Right lobe of liver (tissue), 6 donors: ENCODE data around the gene IWS1. TPM values are rescaled to one million over a fixed set of nuclear protein-coding genes. Genes with fewer than 3 reads are reported as not detected.
A peak's percentile ranks its signal among the peaks of the same experiment; 100 is the strongest.

Source experiments
- ATAC-seq, 4 donors: fragments of 200-7000 bp; cut with Tn5 transposase; one replicate each; pipeline ENCODE4 v1.9.1; 2020; ENCODE audit warnings: mild to moderate bottlenecking in 4 of 4, moderate library complexity in 4 of 4
- DNase-seq, 3 donors: peaks; one replicate each; pipeline ENCODE4 v3.0.0-alpha.2; 2020
- H3K27ac ChIP-seq, 3 donors: fragments of 200-600 bp; one replicate each; pipeline ENCODE4 v1.8.0; 2022
- H3K27me3 ChIP-seq, 2 donors: fragments of 200-600 bp; one replicate each; pipeline ENCODE4 v1.8.0; 2022
- H3K36me3 ChIP-seq, 4 donors: fragments of 200-600 bp; sonication (generic) in 1 of 4; one replicate each; pipeline versions ENCODE4 v1.5.1 to v1.8.0; 2017 to 2022; ENCODE audit warnings: control low read depth in 1 of 4
- H3K4me1 ChIP-seq, 4 donors: fragments of 200-600 bp; sonication (generic) in 1 of 4; one replicate each; pipeline versions ENCODE4 v1.5.1 to v1.8.0; 2017 to 2022; ENCODE audit warnings: control low read depth in 1 of 4
- H3K4me3 ChIP-seq, 3 donors: fragments of 200-600 bp; one replicate each; pipeline ENCODE4 v1.8.0; 2022
- H3K9me3 ChIP-seq, 4 donors: fragments of 200-600 bp; sonication (generic) in 1 of 4; one replicate each; pipeline versions ENCODE4 v1.5.1 to v1.8.0; 2017 to 2022; ENCODE audit warnings: control low read depth in 1 of 4
- POLR2A ChIP-seq: fragments of 450-650 bp; IDR thresholded peaks from one replicate; pipeline ENCODE4 v1.6.1; 2017; ENCODE audit warnings: antibody characterized with exemption, mild to moderate bottlenecking
- WGBS: methylation state at CpG from one replicate; pipeline ENCODE4 v1.1.6; 2018; ENCODE audit warnings: low coverage, low lambda C conversion rate; ENCODE audit not compliant: insufficient coverage; ENCODE audit errors: missing lambda C conversion rate; 5-methylcytosine and 5-hydroxymethylcytosine counted together
- intact Hi-C, 2 donors: fragments of 100-400 bp; cut with DNase I; formaldehyde crosslinking; loops; one replicate each; pipeline versions ENCODE4 v1.11.2 to v1.14.1; 2022
- total RNA-seq, 6 experiments: library from RNA; depleted of rRNA in 2 of 6; stranded (reverse); fragments of >200 nt in 2 of 6; fragmentation: NEBNext Ultra II Directional in 3 of 6; extraction: Animal tissue kit (Norgen Biotek cat#: 25700) in 3 of 6; gene quantifications; one replicate each; pipeline versions ENCODE4 v1.1.0 to v1.2.4, GENCODE V29; 2016 to 2023
- TF ChIP-seq, protein P1 (sequence below), 4 donors: fragments of 200-600 bp in 3 of 4; fragments of 450-650 bp in 1 of 4; IDR thresholded peaks; one replicate each; pipeline versions ENCODE4 v1.5.1 to v1.8.0; 2016 to 2022; ENCODE audit warnings: antibody characterized with exemption in 4 of 4, mild to moderate bottlenecking in 2 of 4
- donor health status: DM: no; HTN: yes; CAD: no.
- donor health status: DM: no; HTN: no; CAD: no.
- donor health status: DM: no; HTN: no; CAD: no.
- donor health status: DM: no; HTN: yes; CAD: no.
- donor health status: DM: no; HTN: yes; CAD: no.

IWS1 gene
- total RNA-seq, 6 experiments from 2014 or later, result 15.7 to 27.9 (median 20.1) TPM

DNA sequence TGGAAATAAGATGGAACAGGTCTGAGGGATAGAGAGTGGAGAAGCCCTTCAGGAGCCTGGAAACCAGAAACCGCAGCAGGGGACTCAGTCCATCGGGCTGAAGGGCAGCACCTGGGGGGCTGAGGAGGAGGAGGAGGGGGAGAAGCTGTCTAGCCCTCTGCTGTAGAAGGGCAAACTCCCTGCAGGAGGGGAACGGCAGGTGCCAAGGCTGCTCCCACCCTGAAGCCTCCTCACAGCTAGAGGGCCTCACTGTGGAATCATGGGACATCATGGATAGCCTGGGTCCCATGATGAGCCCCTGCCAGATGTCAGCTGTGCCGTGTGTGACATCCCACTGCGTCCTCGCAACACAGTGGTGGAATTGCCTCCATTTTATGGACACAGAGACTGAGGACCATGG is 9.6 kb upstream of the IWS1 start:
- no peaks in the 10 kb centered on the region for H3K36me3 ChIP-seq
- no peaks in the 10 kb centered on the region for H3K9me3 ChIP-seq
- H3K4me3 ChIP-seq, result no peak overlapping the region
- intact Hi-C loops, result no loop called here
- ATAC-seq (no peak), DNase-seq (no peak)
- H3K27ac ChIP-seq, result no peak overlapping the region
- no peaks in the 10 kb centered on the region for H3K27me3 ChIP-seq
- 80% methylated on average over 3 of the region's 6 CpGs for WGBS
- H3K4me1 ChIP-seq, result no peaks in the 10 kb centered on the region
- TF ChIP-seq POLR2A, result no peak
- TF ChIP-seq, protein P1, sequence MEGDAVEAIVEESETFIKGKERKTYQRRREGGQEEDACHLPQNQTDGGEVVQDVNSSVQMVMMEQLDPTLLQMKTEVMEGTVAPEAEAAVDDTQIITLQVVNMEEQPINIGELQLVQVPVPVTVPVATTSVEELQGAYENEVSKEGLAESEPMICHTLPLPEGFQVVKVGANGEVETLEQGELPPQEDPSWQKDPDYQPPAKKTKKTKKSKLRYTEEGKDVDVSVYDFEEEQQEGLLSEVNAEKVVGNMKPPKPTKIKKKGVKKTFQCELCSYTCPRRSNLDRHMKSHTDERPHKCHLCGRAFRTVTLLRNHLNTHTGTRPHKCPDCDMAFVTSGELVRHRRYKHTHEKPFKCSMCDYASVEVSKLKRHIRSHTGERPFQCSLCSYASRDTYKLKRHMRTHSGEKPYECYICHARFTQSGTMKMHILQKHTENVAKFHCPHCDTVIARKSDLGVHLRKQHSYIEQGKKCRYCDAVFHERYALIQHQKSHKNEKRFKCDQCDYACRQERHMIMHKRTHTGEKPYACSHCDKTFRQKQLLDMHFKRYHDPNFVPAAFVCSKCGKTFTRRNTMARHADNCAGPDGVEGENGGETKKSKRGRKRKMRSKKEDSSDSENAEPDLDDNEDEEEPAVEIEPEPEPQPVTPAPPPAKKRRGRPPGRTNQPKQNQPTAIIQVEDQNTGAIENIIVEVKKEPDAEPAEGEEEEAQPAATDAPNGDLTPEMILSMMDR (IDR thresholded peaks at IDR 0.05), result no peak

DNA sequence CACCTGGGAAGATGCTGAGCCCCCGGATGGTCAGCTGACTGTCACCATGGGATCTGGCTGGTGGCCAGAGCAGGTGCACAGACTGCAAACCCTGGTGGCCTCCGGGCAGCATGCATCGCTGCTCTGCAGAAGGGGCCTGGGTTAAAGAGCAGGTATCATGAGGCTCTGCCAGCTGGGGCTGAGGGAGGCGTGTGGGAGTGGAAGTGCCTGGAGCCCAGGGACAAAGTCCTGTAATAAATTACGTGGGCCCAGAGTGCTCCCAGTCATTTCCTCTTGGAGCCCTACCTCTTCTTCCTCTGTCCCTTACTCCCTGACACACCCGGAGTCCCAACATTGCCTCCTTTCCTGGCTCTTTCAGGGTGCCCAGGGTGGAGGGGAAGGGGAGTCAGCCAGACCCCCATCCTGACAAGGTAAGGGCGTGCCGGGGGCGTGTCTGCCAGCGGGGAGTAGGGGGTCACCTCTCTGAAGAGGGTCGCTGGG is 9.2 kb upstream of the IWS1 start, which contains the start of gene MYO7B:
TSS of gene MYO7B (plus strand) at position 262 of the 480 bp plus-strand sequence. CDS start 24,040 bp downstream, outside the sequence.
- ATAC-seq (peak; percentile 16 to 95 (median 34)), DNase-seq (peak in 2 of 3 donors; percentile 53 to 56)
- TF ChIP-seq POLR2A, result no peak
- TF ChIP-seq, protein P1 (IDR thresholded peaks at IDR 0.05), result no peak
- Histone ChIP-seq H3K27me3 (no peaks in the 10 kb centered on the region), H3K27ac (no peak within 1 kb of the TSS), H3K9me3 (no peaks in the 10 kb centered on the region), H3K4me1 (no peaks in the 10 kb centered on the region), H3K36me3 (no peaks in the 10 kb centered on the region), H3K4me3 (no peak within 1 kb of the TSS)
- 23% methylated on average over 4 of the region's 11 CpGs for WGBS
- intact Hi-C loops, result no loop called here

DNA sequence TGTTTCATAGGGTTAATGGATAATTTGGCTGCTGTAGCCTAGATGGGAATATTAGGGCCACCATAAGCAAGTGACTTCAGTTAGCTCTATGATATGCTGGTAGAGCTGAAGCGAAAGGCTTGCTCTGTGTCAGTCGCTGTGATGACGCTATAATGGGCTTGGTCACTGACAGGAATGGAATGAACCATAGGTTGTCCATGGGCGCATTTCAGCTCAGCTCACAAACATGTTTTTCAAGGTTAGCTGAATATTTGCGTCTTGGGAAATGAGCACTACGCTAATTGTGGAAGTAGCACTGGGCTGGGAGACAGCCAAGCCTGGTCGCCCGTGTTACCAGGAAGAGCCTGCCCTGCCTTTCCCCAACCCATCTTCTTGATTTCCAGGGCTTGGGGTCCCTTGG is 6.0 kb upstream of the IWS1 start:
- ATAC-seq (no peak), DNase-seq (no peak)
- Histone ChIP-seq H3K36me3 (no peaks in the 10 kb centered on the region), H3K27ac (no peak overlapping the region), H3K27me3 (no peaks in the 10 kb centered on the region), H3K4me1 (peaks cover 0 to 7% (median 1%) of the 10 kb centered on the region in 4 donors), H3K9me3 (no peaks in the 10 kb centered on the region), H3K4me3 (no peak overlapping the region)
- WGBS, result 95% methylated on average over 8 of the region's 8 CpGs
- TF ChIP-seq, protein P1 (IDR thresholded peaks at IDR 0.05), result no peak
- TF ChIP-seq POLR2A, result no peak
- intact Hi-C loops, result no loop called here

DNA sequence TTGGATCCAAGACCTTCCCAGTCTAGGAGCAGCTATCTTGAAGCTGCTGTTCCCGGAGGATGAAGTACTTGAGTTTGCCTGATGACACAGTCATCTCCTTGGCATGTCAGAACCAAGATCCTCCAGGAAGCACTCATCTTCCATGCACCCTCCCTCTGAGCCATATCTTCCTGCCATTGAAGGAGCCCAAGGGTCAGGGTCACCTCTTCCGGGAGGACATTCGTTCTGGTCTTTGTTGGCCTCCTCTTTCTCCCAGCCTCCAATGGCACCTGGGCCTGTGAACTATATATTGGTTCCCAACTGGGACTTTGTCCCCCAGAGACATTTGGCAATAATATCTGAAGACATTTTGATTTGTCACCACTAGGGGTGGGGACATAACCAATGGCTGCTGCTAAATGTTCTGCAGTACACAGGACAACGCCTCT is 4.9 kb upstream of the IWS1 start:
- intact Hi-C loops, result no loop called here
- Histone ChIP-seq H3K4me3 (no peak overlapping the region), H3K36me3 (no peaks in the 10 kb centered on the region), H3K4me1 (peaks cover 0 to 7% (median 1%) of the 10 kb centered on the region in 4 donors), H3K27ac (no peak overlapping the region), H3K27me3 (no peaks in the 10 kb centered on the region), H3K9me3 (no peaks in the 10 kb centered on the region)
- TF ChIP-seq, protein P1 (IDR thresholded peaks at IDR 0.05), result no peak
- no peak for TF ChIP-seq POLR2A
- WGBS, result 71% methylated on average over 4 of the region's 4 CpGs
- DNase-seq, result no peak
- ATAC-seq, result no peak
